Measurements from ENCODE around the gene LYRM1. TPM values are rescaled to one million over a fixed set of nuclear protein-coding genes. Genes with fewer than 3 reads are reported as not detected.
A peak's percentile ranks its signal among the peaks of the same experiment; 100 is the strongest.
"Not testable (repeated sequence)": the region's sequence is repeated elsewhere in the genome, so short reads cannot be mapped to it uniquely, and the experiment has no call there.

LYRM1 gene
- total RNA-seq, 4 donors from 2014 or later = 31.3 to 68.3 (median 50.3) TPM

GRCh38 chr16:20918486-20919239, 18.1 kb downstream of the LYRM1 start:
- ATAC-seq (ENCODE audit: low FRiP score) (peak; percentile 61), DNase-seq (ENCODE audit: low spot score) (no peak)
- TF ChIP-seq CTCF (IDR thresholded peaks at IDR 0.05) = no peak

GRCh38 chr16:20920091-20920490, 19.5 kb downstream of the LYRM1 start:
- ATAC-seq (ENCODE audit: low FRiP score) = no peak
- no peak for TF ChIP-seq CTCF (IDR thresholded peaks at IDR 0.05)

GRCh38 chr16:20920799-20921198, 20.2 kb downstream of the LYRM1 start:
- no peak for TF ChIP-seq CTCF (IDR thresholded peaks at IDR 0.05)
- DNase-seq (ENCODE audit: low spot score) (no peak), ATAC-seq (ENCODE audit: low FRiP score) (no peak)

More at GRCh38 chr16:20920091-20920490, 19.5 kb downstream of the LYRM1 start:
- no peak for DNase-seq (ENCODE audit: low spot score)

GRCh38 chr16:20923876-20924275, 23.3 kb downstream of the LYRM1 start:
- ATAC-seq (ENCODE audit: low FRiP score) (no peak), DNase-seq (ENCODE audit: low spot score) (no peak)
- TF ChIP-seq CTCF (IDR thresholded peaks at IDR 0.05) = no peak

- DNase-seq (ENCODE audit: low spot score) (no peak), ATAC-seq (ENCODE audit: low FRiP score) (no peak)
- no peak for TF ChIP-seq CTCF (IDR thresholded peaks at IDR 0.05)
Observed at GRCh38 chr16:20925751-20926150, 25.2 kb downstream of the LYRM1 start.

GRCh38 chr16:20928774-20929411, 28.3 kb downstream of the LYRM1 start:
- DNase-seq (ENCODE audit: low spot score) (no peak), ATAC-seq (ENCODE audit: low FRiP score) (no peak)
- TF ChIP-seq CTCF (IDR thresholded peaks at IDR 0.05) = no peak

- not testable (repeated sequence) for DNase-seq (ENCODE audit: low spot score)
Observed at GRCh38 chr16:20929676-20930364, 29.2 kb downstream of the LYRM1 start.

More at GRCh38 chr16:20929676-20930364, 29.2 kb downstream of the LYRM1 start:
- ATAC-seq (ENCODE audit: low FRiP score) = not testable (repeated sequence)
